ENCODE measurements around the gene SDC1. TPM values are rescaled to one million over a fixed set of nuclear protein-coding genes. Genes with fewer than 3 reads are reported as not detected.

SDC1 gene
- total and polyA plus RNA-seq, 2 of the 8 experiments (the other 6 are each of a cell fraction or from before 2014, with no cell fraction given) = 45.3 to 73.3 TPM

- Histone ChIP-seq H4K91ac (replicated peaks; ENCODE audit: insufficient read length, low read length) (no peak overlapping the region), H3K79me2 (ENCODE audit: control insufficient read depth in 1 of 2, insufficient read depth in 2 of 2, low read length in 2 of 2) (no peaks in the 10 kb centered on the region), H3K23me2 (ENCODE audit: low read depth, low read length) (no peaks in the 10 kb centered on the region), H2AFZ (ENCODE audit: low read length) (no peak overlapping the region), H3K4ac (replicated peaks; ENCODE audit: insufficient read length, low read depth, low read length) (no peak overlapping the region), H3K4me2 (ENCODE audit: insufficient read depth in 1 of 2, low read depth in 2 of 2, low read length in 2 of 2) (no peak overlapping the region), H3K27ac (ENCODE audit: low read depth, low read length) (no peak overlapping the region), H3K9ac (replicated peaks in 1 of 4; ENCODE audit: extremely low read depth in 1 of 4, low read depth in 3 of 4, low read length in 3 of 4) (no peak overlapping the region), H3K4me1 (replicated peaks in 1 of 4; ENCODE audit: control insufficient read depth in 3 of 4, insufficient read depth in 4 of 4, low read length in 3 of 4) (peaks cover 0 to 7% (median 0%) of the 10 kb centered on the region in 4 experiments; a peak in 1 of 7 replicates), H3K18ac (ENCODE audit: extremely low read depth, low read length) (peak overlapping the region; percentile 4; the same call in 1 of the 2 replicates), H2AK5ac (ENCODE audit: low read depth, low read length) (no peak overlapping the region), H2BK5ac (ENCODE audit: low read depth, low read length) (no peak overlapping the region), H4K20me1 (replicated peaks in 1 of 2; ENCODE audit: control insufficient read depth in 1 of 2, insufficient read depth in 2 of 2, low read length in 2 of 2) (no peaks in the 10 kb centered on the region), H3K79me1 (ENCODE audit: low read depth, low read length) (no peaks in the 10 kb centered on the region), H2BK20ac (ENCODE audit: low read length) (no peak overlapping the region), H3K14ac (ENCODE audit: insufficient read length) (no peak overlapping the region), H2BK120ac (replicated peaks; ENCODE audit: low read depth, low read length) (no peak overlapping the region), H2BK15ac (ENCODE audit: low read length) (no peak overlapping the region; the same call in 1 of the 2 replicates), H4K8ac (ENCODE audit: extremely low read depth, insufficient read depth, low read length) (peak overlapping the region; percentile 83), H3K27me3 (replicated peaks in 1 of 4; ENCODE audit: control insufficient read depth in 3 of 4, extremely low read depth in 1 of 4, insufficient read depth in 3 of 4, low read length in 3 of 4) (no peaks in the 10 kb centered on the region; a peak in 1 of 7 replicates), H3K23ac (ENCODE audit: insufficient read length) (no peak overlapping the region), H3K36me3 (ENCODE audit: control insufficient read depth in 2 of 4, insufficient read depth in 4 of 4, low read length in 3 of 4) (no peaks in the 10 kb centered on the region), H3K4me3 (ENCODE audit: extremely low read depth in 1 of 4, insufficient read depth in 2 of 4, low read depth in 3 of 4, low read length in 4 of 4) (no peak overlapping the region), H3K9me3 (ENCODE audit: insufficient read depth in 2 of 2, low read depth in 1 of 2, low read length in 1 of 2) (no peaks in the 10 kb centered on the region), H4K5ac (ENCODE audit: insufficient read length, low read depth, low read length) (no peak overlapping the region), H2BK12ac (ENCODE audit: low read depth, low read length) (no peak overlapping the region; the same call in 1 of the 2 replicates), H3K56ac (replicated peaks; ENCODE audit: insufficient read length, low read depth, low read length) (no peak overlapping the region)
- ChIA-PET CTCF (ENCODE audit: partially characterized antibody) (interaction anchor here (0.6 to 17.4 kb wide), 13 partner anchors 11 to 165 kb away, joined by 3 to 163 read pairs (median 4); partner anchors contain the start of gene SDC1), POLR2A (ENCODE audit: partially characterized antibody) (no interaction called here)
- DNase-seq (ENCODE audit: low read depth in 1 of 2, low spot score in 2 of 2) (no peak), FAIRE-seq (no peak)
- WGBS, 2 experiments (ENCODE audit: extremely low coverage in 1 of 2, insufficient coverage in 1 of 2, insufficient read length in 1 of 2, insufficient replicate concordance in 2 of 2, low coverage in 1 of 2, low lambda C conversion rate in 2 of 2, missing lambda C conversion rate in 1 of 2) = 88% methylated on average over 22 of the region's 25 CpGs; no CpG with 5 or more reads in 1 of the 2 experiments
- TF ChIP-seq SP1 (IDR thresholded peaks at IDR 0.05; ENCODE audit: low read depth, low read length) (no peak), YY1 (IDR thresholded peaks at IDR 0.05; ENCODE audit: low read depth, low read length) (no peak), TAF7 (optimal IDR thresholded peaks at IDR 0.05; ENCODE audit: borderline replicate concordance, low read depth, low read length) (no peak), SIX5 (IDR thresholded peaks at IDR 0.05; ENCODE audit: low read depth, low read length) (no peak), NRF1 (IDR thresholded peaks at IDR 0.05; ENCODE audit: low read depth, low read length) (no peak), TCF12 (IDR thresholded peaks at IDR 0.05; ENCODE audit: low read depth, low read length) (no peak), CEBPB (IDR thresholded peaks at IDR 0.05; ENCODE audit: low read depth, low read length) (no peak), MAX (IDR thresholded peaks at IDR 0.05) (peak; percentile 65; the same call in 1 of the 2 replicates), CBX5 (IDR thresholded peaks at IDR 0.05; ENCODE audit: low read depth, low read length) (no peak), BRCA1 (IDR thresholded peaks at IDR 0.05; ENCODE audit: low read depth, low read length) (no peak), GABPA (IDR thresholded peaks at IDR 0.05; ENCODE audit: borderline replicate concordance, insufficient read depth, low read length) (no peak), E2F6 (IDR thresholded peaks at IDR 0.05) (peak; percentile 38; the same call in 1 of the 2 replicates)
Measured at GRCh38 chr2:20179755-20180594, 45.0 kb downstream of the SDC1 start.
